IMR-90 (cell line): Measurements from ENCODE around the gene HMBS. TPM values are rescaled to one million over a fixed set of nuclear protein-coding genes. Genes with fewer than 3 reads are reported as not detected.
A peak's percentile ranks its signal among the peaks of the same experiment; 100 is the strongest.

ENCODE experiments used
- ATAC-seq: fragments of 200-7000 bp; cut with Tn5 transposase; 2 replicates; pipeline ENCODE4 v1.9.1; 2020; ENCODE audit warnings: low read depth, mild to moderate bottlenecking, moderate library complexity
- BruUV-seq: library from RNA; stranded (reverse); fragments of 400-500 nt; replicated peaks from 2 replicates; lab custom pipeline; 2021; lab: Mats Ljungman, UMichigan
- CTCF ChIA-PET: fragments of 300-600 bp; formaldehyde crosslinking; extraction: SDS; loops from one replicate; lab custom pipeline; 2021; ENCODE audit warnings: antibody characterized with exemption; lab: Yijun Ruan, JAX
- POLR2A ChIA-PET: fragments of 300-600 bp; sonication (Branson Sonifier 250); formaldehyde crosslinking; loops from one replicate; lab custom pipeline; 2022; ENCODE audit warnings: antibody characterized with exemption; ENCODE audit not compliant: unreplicated experiment; lab: Charles Lee
- DNase-seq: peaks from one replicate; pipeline ENCODE4 v3.0.0; 2013
- H2AFZ ChIP-seq: replicated peaks from 2 replicates; pipeline ENCODE3; 2013; ENCODE audit warnings: low read length, mild to moderate bottlenecking; ENCODE audit not compliant: poor library complexity
- H2AK5ac ChIP-seq: 2 replicates; pipeline ENCODE4 v1.6.1; 2013; ENCODE audit warnings: low read depth, low read length, inconsistent platforms
- H2AK9ac ChIP-seq: replicated peaks from 2 replicates; pipeline ENCODE3; 2013; ENCODE audit warnings: mild to moderate bottlenecking, low read depth, low read length, moderate library complexity; ENCODE audit not compliant: poor library complexity
- H2BK120ac ChIP-seq: 2 replicates; pipeline ENCODE4 v1.6.1; 2013; ENCODE audit warnings: low read depth, low read length, inconsistent platforms
- H2BK15ac ChIP-seq: 3 replicates; pipeline ENCODE4 v1.6.1; 2013; ENCODE audit warnings: low read depth, low read length, inconsistent platforms
- H2BK20ac ChIP-seq: 2 replicates; pipeline ENCODE4 v1.6.1; 2013; ENCODE audit warnings: low read depth, mild to moderate bottlenecking, inconsistent platforms, low read length, moderate library complexity
- H2BK5ac ChIP-seq: 2 replicates; pipeline ENCODE4 v1.6.1; 2013; ENCODE audit warnings: mild to moderate bottlenecking, low read depth, low read length, inconsistent platforms; ENCODE audit not compliant: poor library complexity, severe bottlenecking
- H3K14ac ChIP-seq: replicated peaks from 2 replicates; pipeline ENCODE4 v1.6.1; 2013; ENCODE audit warnings: low read depth, low read length, inconsistent platforms
- H3K18ac ChIP-seq: 2 replicates; pipeline ENCODE4 v1.6.1; 2013; ENCODE audit warnings: low read depth, low read length, control low read depth
- H3K23ac ChIP-seq: 2 replicates; pipeline ENCODE4 v1.6.1; 2013; ENCODE audit warnings: low read depth, low read length, inconsistent platforms
- H3K27ac ChIP-seq: 2 replicates; pipeline ENCODE4 v1.5.1; 2013; ENCODE audit warnings: mild to moderate bottlenecking, control low read depth, low read length; ENCODE audit not compliant: insufficient read depth
- H3K27me3 ChIP-seq: 2 replicates; pipeline ENCODE4 v1.6.1; 2013; ENCODE audit warnings: low read length; ENCODE audit not compliant: control insufficient read depth, insufficient read depth
- H3K36me3 ChIP-seq: 2 replicates; pipeline ENCODE4 v1.6.1; 2013; ENCODE audit warnings: low read length, mixed read lengths; ENCODE audit not compliant: control insufficient read depth, insufficient read depth
- H3K4ac ChIP-seq: 2 replicates; pipeline ENCODE4 v1.6.1; 2013; ENCODE audit warnings: low read depth, low read length, inconsistent platforms
- H3K4me1 ChIP-seq: 2 replicates; pipeline ENCODE4 v1.6.1; 2013; ENCODE audit warnings: low read length, mixed read lengths; ENCODE audit not compliant: control insufficient read depth, insufficient read depth
- H3K4me2 ChIP-seq: 2 replicates; pipeline ENCODE4 v1.6.1; 2013; ENCODE audit warnings: low read depth, mild to moderate bottlenecking, control low read depth, low read length, moderate library complexity
- H3K4me3 ChIP-seq: 2 replicates; pipeline ENCODE4 v1.5.1; 2013; ENCODE audit warnings: low read depth, mild to moderate bottlenecking, control low read depth, low read length, moderate library complexity; ENCODE audit not compliant: insufficient read depth
- H3K56ac ChIP-seq: 2 replicates; pipeline ENCODE4 v1.6.1; 2013; ENCODE audit warnings: low read length, inconsistent platforms; ENCODE audit not compliant: insufficient read depth; ENCODE audit errors: extremely low read depth
- H3K79me1 ChIP-seq, 2 experiments: 2 replicates each; pipeline ENCODE4 v1.6.1; 2013; ENCODE audit warnings: low read length in 2 of 2, inconsistent platforms in 1 of 2, low read depth in 1 of 2
- H3K9ac ChIP-seq: 2 replicates; pipeline ENCODE4 v1.6.1; 2013; ENCODE audit warnings: low read depth, low read length, control low read depth
- H3K9me1 ChIP-seq: 2 replicates; pipeline ENCODE4 v1.6.1; 2013; ENCODE audit warnings: low read length, inconsistent platforms; ENCODE audit not compliant: insufficient read depth
- H3K9me3 ChIP-seq: 2 replicates; pipeline ENCODE4 v1.6.1; 2013; ENCODE audit warnings: low read length; ENCODE audit not compliant: control insufficient read depth, insufficient read depth
- H4K20me1 ChIP-seq: 2 replicates; pipeline ENCODE4 v1.6.1; 2013; ENCODE audit warnings: low read length, inconsistent platforms; ENCODE audit not compliant: insufficient read depth
- H4K5ac ChIP-seq: 2 replicates; pipeline ENCODE4 v1.6.1; 2013; ENCODE audit warnings: mild to moderate bottlenecking, low read depth, low read length, control low read depth
- H4K8ac ChIP-seq, 2 experiments: 2 replicates each; pipeline ENCODE4 v1.6.1; 2013; ENCODE audit warnings: low read depth in 2 of 2, low read length in 2 of 2, control low read depth in 1 of 2, inconsistent platforms in 1 of 2
- H4K91ac ChIP-seq: 2 replicates; pipeline ENCODE4 v1.6.1; 2013; ENCODE audit warnings: low read depth, low read length, inconsistent platforms; ENCODE audit not compliant: insufficient read depth
- BHLHE40 ChIP-seq: fragments of 150-350 bp; IDR thresholded peaks from 2 replicates; pipeline ENCODE4 v1.6.1; 2016; ENCODE audit warnings: mild to moderate bottlenecking, low read depth, low read length
- MAFK ChIP-seq: IDR thresholded peaks from 2 replicates; pipeline ENCODE4 v1.6.1; 2012; ENCODE audit warnings: low read depth, low read length, improper control_type of control experiment
- WGBS, 2 experiments: methylation state at CpG; one replicate each; pipeline versions ENCODE4 v1.1.5 to v1.1.7; 2013; ENCODE audit warnings: missing lambda C conversion rate in 2 of 2; ENCODE audit not compliant: insufficient read length in 1 of 2; ENCODE audit errors: extremely low coverage in 2 of 2; 5-methylcytosine and 5-hydroxymethylcytosine counted together
- dilution Hi-C: fragments of 300-500 bp; cut with HindIII; formaldehyde crosslinking; loops from one replicate; pipeline ENCODE4 v1.14.3; 2018; ENCODE audit warnings: low sequenced_read_pairs; ENCODE audit not compliant: unreplicated experiment
- in situ Hi-C: fragments of 300-500 bp; cut with MboI; formaldehyde crosslinking; loops from 3 replicates; pipeline ENCODE4 v1.14.3; 2019; ENCODE audit warnings: low sequenced_read_pairs, inconsistent platforms, mixed read lengths
- intact Hi-C: fragments of 100-400 bp; cut with micrococcal nuclease; formaldehyde crosslinking; loops from 2 replicates; pipeline ENCODE4 v1.10.0; 2022
- polyA plus RNA-seq, 3 experiments: library from polyadenylated mRNA; depleted of rRNA; stranded (reverse); fragments of >200 nt; gene quantifications; 2 replicates each; pipeline ENCODE4 v1.2.3, GENCODE V29; 2012; ENCODE audit warnings: low replicate concordance in 1 of 3
- total RNA-seq: library from RNA; depleted of rRNA; stranded (reverse); fragments of >200 nt; gene quantifications from 2 replicates; pipeline ENCODE4 v1.2.3, GENCODE V29; 2012
- TF ChIP-seq, protein P1 (sequence below): fragments of 150-350 bp; IDR thresholded peaks from 2 replicates; pipeline ENCODE4 v1.6.1; 2016; ENCODE audit warnings: low read depth, mild to moderate bottlenecking, low read length, moderate library complexity, borderline replicate concordance

HMBS gene
- total and polyA plus RNA-seq, 2 of the 4 experiments (the other 2 are of a cell fraction), result 17.9 to 59.5 TPM

DNA sequence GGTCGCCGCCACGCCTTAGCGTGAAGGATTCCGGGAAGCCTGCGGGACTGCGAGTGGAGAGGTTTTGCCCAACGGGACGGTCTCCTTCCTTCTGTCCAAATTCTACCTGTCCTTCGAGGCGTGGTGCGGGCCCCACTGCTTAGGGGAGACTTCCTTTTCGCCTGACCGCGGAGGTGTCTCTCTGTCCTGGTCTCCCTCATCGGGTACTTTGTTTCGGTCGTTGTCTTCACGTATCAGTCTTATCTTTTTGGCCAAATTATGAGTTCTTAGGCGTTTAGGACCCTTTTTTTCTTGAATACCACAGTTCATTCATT lies 37.1 kb downstream of the HMBS start:
- WGBS, 2 experiments, result 0% methylated on average over 7 of the region's 20 CpGs; no CpG with 5 or more reads in 1 of the 2 experiments
- in situ Hi-C loops (no loop called here), intact Hi-C loops (no loop called here), dilution Hi-C loops (no loop called here)
- no peak overlapping the region for H2BK20ac ChIP-seq
- H2BK5ac ChIP-seq, result peak overlapping the region; percentile 43
- H3K79me1 ChIP-seq, result peaks cover 15 to 42% of the 10 kb centered on the region in 2 experiments
- H4K91ac ChIP-seq, result no peak overlapping the region
- H3K4ac ChIP-seq, result peak overlapping the region; percentile 77
- H3K4me2 ChIP-seq, result peak overlapping the region; percentile 96
- no peaks in the 10 kb centered on the region for H3K9me3 ChIP-seq
- no peak for DNase-seq
- H2BK120ac ChIP-seq, result no peak overlapping the region
- peak overlapping the region in 1 of 2 experiments; percentile 87; a peak in 2 of 4 replicates for H4K8ac ChIP-seq
- H2AK9ac ChIP-seq, result peak overlapping the region; percentile 89
- H4K20me1 ChIP-seq, result no peaks in the 10 kb centered on the region; the same call in 1 of the 2 replicates
- H3K27ac ChIP-seq, result peak overlapping the region; percentile 58
- peak overlapping the region; percentile 87 for H3K23ac ChIP-seq
- H3K27me3 ChIP-seq, result no peaks in the 10 kb centered on the region
- 0 out of 2 replicates have a peak overlapping the region, but pooled peaks have one; percentile 17 for H3K56ac ChIP-seq
- H2AFZ ChIP-seq, result peak overlapping the region; percentile 99
- H3K9me1 ChIP-seq, result peaks cover 6% of the 10 kb centered on the region
- H2BK15ac ChIP-seq, result no peak overlapping the region
- TSS peak; percentile 26 for BruUV-seq
- H3K14ac ChIP-seq, result peak overlapping the region; percentile 80
- H3K4me1 ChIP-seq, result peaks cover 3% of the 10 kb centered on the region
- H3K36me3 ChIP-seq, result peaks cover 8% of the 10 kb centered on the region
- ChIA-PET POLR2A (no interaction called here), CTCF (no interaction called here)
- no peak overlapping the region for H3K18ac ChIP-seq
- H3K4me3 ChIP-seq, result peak overlapping the region; percentile 70
- TF ChIP-seq, protein P1, sequence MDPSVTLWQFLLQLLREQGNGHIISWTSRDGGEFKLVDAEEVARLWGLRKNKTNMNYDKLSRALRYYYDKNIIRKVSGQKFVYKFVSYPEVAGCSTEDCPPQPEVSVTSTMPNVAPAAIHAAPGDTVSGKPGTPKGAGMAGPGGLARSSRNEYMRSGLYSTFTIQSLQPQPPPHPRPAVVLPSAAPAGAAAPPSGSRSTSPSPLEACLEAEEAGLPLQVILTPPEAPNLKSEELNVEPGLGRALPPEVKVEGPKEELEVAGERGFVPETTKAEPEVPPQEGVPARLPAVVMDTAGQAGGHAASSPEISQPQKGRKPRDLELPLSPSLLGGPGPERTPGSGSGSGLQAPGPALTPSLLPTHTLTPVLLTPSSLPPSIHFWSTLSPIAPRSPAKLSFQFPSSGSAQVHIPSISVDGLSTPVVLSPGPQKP, result no peak
- TF ChIP-seq MAFK (no peak), BHLHE40 (no peak)
- peak overlapping the region; percentile 72 for H3K9ac ChIP-seq
- H4K5ac ChIP-seq, result peak overlapping the region; percentile 11; the same call in 1 of the 2 replicates
- H2AK5ac ChIP-seq, result no peak overlapping the region
- ATAC-seq, result no peak
